GM10266 (cell line): ENCODE measurements around the gene MEIS1.

Experiments used
- DNase-seq: peaks from one replicate; pipeline ENCODE4 v3.0.0; 2012; ENCODE audit errors: extremely low spot score
- TF ChIP-seq, protein P1 (sequence below): IDR thresholded peaks from 2 replicates; pipeline ENCODE4 v1.5.1; 2012; ENCODE audit warnings: mild to moderate bottlenecking, low read depth; ENCODE audit not compliant: control insufficient read depth, insufficient read depth; ENCODE audit errors: missing control alignments

Gene MEIS1

DNA sequence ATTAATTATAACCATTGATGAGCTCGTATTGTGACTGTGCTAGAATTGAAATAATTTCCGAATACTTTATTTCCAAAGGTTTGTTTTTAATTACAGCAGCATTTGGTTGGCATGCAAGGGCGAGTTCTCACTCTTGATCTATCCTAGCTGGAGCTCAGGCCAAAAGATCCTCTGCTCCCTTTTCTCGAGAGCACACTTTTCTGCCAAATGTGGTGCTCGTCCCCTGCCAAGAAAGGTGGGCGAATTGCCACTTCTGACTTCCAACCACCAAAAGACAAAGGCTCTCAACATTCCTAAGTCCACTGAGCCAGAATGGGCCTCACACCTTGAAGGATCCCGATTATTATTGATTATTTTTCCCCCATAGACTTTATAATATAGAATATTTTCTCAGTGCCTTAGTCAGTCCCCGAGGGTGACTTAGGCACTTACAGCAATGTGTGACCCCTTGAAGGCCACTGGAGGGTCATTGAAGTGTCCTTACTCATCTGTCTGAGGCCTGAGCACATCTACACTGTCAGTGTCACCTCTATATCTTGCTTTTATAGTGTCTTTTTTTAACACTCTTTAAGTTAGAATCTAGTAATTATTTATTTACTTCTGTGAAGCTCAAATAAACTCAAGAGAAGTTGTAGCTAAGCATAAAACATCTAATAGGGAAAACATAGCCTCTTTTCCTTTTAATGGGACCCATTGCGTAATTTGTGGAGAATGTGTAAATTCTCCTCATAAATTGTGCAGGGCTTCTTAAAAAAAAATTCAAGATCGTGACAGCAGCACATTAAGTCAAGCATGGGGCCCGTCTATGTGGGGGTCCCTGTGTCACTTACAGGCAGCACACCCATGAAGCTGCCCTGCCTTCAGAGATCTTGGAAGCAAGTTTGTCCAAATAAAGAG, 98.3 kb downstream of the MEIS1 start:
- TF ChIP-seq, protein P1, sequence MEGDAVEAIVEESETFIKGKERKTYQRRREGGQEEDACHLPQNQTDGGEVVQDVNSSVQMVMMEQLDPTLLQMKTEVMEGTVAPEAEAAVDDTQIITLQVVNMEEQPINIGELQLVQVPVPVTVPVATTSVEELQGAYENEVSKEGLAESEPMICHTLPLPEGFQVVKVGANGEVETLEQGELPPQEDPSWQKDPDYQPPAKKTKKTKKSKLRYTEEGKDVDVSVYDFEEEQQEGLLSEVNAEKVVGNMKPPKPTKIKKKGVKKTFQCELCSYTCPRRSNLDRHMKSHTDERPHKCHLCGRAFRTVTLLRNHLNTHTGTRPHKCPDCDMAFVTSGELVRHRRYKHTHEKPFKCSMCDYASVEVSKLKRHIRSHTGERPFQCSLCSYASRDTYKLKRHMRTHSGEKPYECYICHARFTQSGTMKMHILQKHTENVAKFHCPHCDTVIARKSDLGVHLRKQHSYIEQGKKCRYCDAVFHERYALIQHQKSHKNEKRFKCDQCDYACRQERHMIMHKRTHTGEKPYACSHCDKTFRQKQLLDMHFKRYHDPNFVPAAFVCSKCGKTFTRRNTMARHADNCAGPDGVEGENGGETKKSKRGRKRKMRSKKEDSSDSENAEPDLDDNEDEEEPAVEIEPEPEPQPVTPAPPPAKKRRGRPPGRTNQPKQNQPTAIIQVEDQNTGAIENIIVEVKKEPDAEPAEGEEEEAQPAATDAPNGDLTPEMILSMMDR: no peak
- no peak for DNase-seq

DNA sequence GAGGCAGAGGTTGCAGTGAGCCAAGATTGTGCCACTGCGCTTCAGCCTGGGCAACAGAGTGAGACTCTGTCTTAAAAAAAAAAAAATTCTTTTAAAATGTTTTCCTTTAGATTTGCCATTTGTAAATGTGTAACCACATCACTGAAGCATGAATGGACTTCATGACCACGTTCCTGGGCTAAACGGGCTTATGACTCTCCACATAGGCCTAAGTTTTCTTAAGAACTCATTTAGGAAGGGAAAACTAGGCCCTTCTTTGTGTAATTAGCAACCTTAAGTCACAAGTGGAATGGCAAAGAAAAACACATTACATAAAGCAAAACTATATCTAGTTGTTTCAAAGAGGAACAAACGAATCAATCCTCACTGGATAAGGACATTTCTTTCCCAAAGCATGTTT, 99.5 kb downstream of the MEIS1 start:
- TF ChIP-seq, protein P1: no peak
- DNase-seq: no peak

DNA sequence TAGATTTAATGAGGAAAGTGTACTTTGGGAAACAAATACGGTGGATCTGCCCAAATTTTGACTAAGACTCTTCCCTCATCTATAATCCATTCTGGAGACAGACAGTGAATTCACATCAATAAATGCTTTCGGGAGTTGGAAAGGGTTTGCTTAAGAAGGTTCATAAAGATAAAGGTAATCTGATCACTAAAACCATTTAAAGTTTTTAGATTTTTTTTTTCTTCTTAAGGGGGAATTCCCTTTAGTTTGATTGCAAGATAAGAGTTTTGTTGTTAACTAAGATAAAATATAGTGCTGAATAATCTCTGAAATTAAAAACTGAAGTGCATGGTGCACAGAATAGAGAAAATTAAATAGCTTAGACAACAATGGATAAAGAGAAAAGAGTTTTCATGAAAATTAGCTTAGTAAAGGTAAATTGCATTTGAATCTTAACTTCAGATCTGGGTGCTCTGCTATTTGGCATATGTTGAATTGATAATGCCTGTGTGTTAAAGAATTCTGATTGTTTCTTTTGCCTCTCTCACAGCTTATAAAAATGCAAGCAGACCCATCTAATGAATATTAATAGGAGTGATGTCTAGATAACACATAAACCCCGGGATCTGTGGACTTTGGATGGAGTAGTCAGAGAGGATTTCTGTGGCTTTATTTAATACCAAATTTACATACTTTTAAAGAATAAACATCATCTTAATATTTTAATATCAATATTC, 100.8 kb downstream of the MEIS1 start:
- DNase-seq: no peak
- TF ChIP-seq, protein P1: no peak

DNA sequence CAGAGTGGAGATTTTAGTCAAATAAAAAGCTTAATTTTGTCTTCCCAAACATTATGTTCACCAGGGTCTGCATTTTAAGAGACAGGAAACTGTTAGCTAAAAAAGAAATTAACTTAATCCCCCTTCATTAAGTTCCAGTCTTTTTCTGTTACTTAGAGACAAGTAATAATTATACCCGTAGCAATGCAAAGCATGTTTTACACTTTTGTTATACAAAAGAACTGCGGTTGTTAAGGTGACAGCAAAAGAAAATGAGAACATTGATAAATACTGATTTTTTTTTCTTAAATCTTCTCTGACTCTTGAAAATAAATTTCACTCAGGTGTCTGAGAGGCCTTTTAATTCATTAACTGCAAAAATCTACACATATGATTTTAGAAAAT, 101.4 kb downstream of the MEIS1 start:
- no peak for DNase-seq

DNA sequence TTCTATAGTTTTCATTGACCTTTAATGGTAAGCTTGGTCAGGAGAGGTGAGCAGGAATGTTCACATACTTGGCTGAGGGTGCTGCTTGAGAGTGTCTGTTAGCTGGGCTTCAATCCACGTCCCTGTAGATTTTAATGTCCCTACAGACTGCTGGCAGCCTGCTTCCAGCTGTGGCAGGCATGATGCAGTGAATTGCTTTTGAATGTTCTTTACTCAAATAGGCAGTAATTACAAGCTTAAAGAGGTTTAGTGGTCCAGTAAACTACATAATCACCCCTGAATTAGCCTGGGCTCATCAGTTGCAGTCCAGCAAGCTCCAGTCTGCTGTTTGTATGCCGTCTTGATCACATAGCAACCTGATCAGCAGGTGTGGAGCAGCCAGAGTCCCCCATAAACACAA, 102.1 kb downstream of the MEIS1 start:
- no peak for DNase-seq
- TF ChIP-seq, protein P1: no peak

More for the DNA sequence above, 101.4 kb downstream of the MEIS1 start:
- TF ChIP-seq, protein P1: no peak

DNA sequence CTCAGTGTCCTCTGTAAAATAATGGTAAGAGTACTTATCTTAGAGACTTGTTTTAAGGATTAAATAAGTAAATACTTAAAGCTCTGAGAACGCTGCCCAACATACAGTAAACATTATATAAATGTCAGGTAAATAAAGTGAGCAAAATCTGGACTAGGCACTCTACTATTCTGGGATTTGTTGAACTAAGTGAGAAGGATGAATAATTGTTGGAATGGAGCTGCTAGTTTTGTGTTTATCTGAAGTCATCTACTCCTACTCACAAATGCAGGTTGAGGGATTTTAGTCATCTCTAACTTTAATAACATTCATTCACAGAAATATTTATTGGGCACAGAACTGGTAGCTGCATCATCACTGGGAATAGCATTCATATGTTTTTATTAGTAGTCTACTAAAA, 103.4 kb downstream of the MEIS1 start:
- TF ChIP-seq, protein P1: no peak
- no peak for DNase-seq

DNA sequence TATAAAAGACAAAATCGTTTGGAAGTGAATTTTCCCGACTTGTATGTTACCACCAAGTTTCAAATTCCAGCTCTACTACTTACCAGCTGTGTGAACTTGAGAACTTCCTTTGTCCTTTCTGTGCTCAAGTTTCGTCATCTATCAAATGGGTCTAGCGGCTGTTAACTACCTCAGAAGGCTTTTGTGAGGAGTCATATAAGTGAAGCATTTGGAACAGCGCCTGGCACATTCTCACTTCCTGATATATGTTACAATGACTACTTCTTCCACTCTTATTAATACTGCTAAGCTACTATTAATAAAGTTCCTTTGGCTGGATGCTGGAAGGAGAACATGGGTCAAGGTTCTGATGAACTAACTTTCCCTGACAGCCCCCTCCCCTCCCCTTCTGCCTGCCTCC, 104.5 kb downstream of the MEIS1 start:
- DNase-seq: no peak
- TF ChIP-seq, protein P1: no peak
